ENCODE measurements around the gene ACLY.

GRCh38 chr17:41919840-41920579 lies 1.3 kb upstream of the ACLY start:
- TF ChIP-seq POLR2A (IDR thresholded peaks at IDR 0.05) (no peak), CTCF (IDR thresholded peaks at IDR 0.05) (no peak), EP300 (IDR thresholded peaks at IDR 0.05) (no peak)

Measured in suprapubic skin (tissue), 3 donors.